ENCODE results near the gene KIAA1586.

DNA sequence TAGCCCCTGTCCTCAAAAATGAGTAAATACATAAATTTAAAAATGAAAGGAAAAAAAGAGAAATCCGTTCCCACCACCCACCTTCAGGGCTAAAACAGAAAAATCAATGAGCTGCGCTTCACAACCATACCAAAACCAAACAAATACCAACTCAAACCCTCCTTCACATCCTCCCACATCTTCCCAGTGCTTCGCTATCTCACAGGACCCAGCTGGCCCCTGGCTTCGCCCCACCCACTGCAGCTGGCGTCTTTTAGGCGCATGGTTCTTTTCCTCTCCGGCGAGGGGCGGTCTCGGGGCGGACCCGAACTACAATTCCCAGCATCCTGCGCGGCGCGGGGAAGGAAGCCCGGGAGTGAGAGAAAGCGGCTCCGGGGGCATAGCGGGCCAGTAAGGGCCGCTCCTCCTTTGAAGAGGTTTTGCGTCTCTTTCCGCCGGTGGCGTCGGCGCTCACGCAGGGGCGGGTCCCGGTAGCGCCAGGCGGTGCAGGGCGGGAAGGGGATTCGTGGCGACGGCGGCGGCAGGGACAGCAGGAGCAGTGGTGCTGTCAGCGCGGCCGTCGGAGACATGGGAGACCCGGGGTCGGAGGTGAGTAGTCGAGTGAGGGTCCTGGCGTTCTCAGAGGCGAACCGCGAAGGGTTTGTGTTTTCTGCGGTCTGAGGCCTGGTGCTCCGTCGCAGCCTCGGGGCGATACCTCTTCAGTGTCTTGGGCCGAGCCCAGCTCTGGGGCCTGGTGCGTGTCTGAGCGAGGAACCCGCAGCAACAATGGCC, 43.4 kb downstream of the KIAA1586 start, which contains the start of gene ZNF451:
- peak; percentile 90 to 98 for TF ChIP-seq POLR2A (IDR thresholded peaks at IDR 0.05)
- TF ChIP-seq, protein P1, sequence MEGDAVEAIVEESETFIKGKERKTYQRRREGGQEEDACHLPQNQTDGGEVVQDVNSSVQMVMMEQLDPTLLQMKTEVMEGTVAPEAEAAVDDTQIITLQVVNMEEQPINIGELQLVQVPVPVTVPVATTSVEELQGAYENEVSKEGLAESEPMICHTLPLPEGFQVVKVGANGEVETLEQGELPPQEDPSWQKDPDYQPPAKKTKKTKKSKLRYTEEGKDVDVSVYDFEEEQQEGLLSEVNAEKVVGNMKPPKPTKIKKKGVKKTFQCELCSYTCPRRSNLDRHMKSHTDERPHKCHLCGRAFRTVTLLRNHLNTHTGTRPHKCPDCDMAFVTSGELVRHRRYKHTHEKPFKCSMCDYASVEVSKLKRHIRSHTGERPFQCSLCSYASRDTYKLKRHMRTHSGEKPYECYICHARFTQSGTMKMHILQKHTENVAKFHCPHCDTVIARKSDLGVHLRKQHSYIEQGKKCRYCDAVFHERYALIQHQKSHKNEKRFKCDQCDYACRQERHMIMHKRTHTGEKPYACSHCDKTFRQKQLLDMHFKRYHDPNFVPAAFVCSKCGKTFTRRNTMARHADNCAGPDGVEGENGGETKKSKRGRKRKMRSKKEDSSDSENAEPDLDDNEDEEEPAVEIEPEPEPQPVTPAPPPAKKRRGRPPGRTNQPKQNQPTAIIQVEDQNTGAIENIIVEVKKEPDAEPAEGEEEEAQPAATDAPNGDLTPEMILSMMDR (IDR thresholded peaks at IDR 0.05) = peak in 1 of 6 experiments; percentile 15

Data from adrenal gland (tissue), 5 donors.